ENCODE data around the gene DNAH14.
"Not testable (repeated sequence)": the region's sequence is repeated elsewhere in the genome, so short reads cannot be mapped to it uniquely, and the experiment has no call there.

DNAH14 gene

GRCh38 chr1:225152061-225152460 lies 222.6 kb downstream of the DNAH14 start:
- DNase-seq (ENCODE audit: low spot score), result no peak

GRCh38 chr1:225155555-225155954 lies 226.1 kb downstream of the DNAH14 start:
- no peak for DNase-seq (ENCODE audit: low spot score)

- no peak for DNase-seq (ENCODE audit: low spot score)
These were observed 226.8 kb downstream of the DNAH14 start for GRCh38 chr1:225156254-225156653.

- DNase-seq (ENCODE audit: low spot score), result no peak
These were observed 228.8 kb downstream of the DNAH14 start for GRCh38 chr1:225158291-225158690.

- no peak for DNase-seq (ENCODE audit: low spot score)
These were observed 230.3 kb downstream of the DNAH14 start for GRCh38 chr1:225159793-225160192.

GRCh38 chr1:225177409-225177808 lies 247.9 kb downstream of the DNAH14 start:
- not testable (repeated sequence) for DNase-seq (ENCODE audit: low spot score)

GRCh38 chr1:225179686-225180085 lies 250.2 kb downstream of the DNAH14 start:
- no peak for DNase-seq (ENCODE audit: low spot score)

- no peak for DNase-seq (ENCODE audit: low spot score)
These were observed 253.2 kb downstream of the DNAH14 start for GRCh38 chr1:225182716-225183115.

- no peak for DNase-seq (ENCODE audit: low spot score)
These were observed 261.8 kb downstream of the DNAH14 start for GRCh38 chr1:225191199-225191753.

GRCh38 chr1:225201447-225201846 lies 272.0 kb downstream of the DNAH14 start:
- no peak for DNase-seq (ENCODE audit: low spot score)

- no peak for DNase-seq (ENCODE audit: low spot score)
These were observed 278.3 kb downstream of the DNAH14 start for GRCh38 chr1:225207791-225208190.

- no peak for DNase-seq (ENCODE audit: low spot score)
These were observed 279.7 kb downstream of the DNAH14 start for GRCh38 chr1:225209153-225209552.

GRCh38 chr1:225210180-225210579 lies 280.7 kb downstream of the DNAH14 start:
- DNase-seq (ENCODE audit: low spot score), result not testable (repeated sequence)

- DNase-seq (ENCODE audit: low spot score), result not testable (repeated sequence)
These were observed 282.4 kb downstream of the DNAH14 start for GRCh38 chr1:225211694-225212442.

GRCh38 chr1:225224287-225224686 lies 294.8 kb downstream of the DNAH14 start:
- no peak for DNase-seq (ENCODE audit: low spot score)

- no peak for DNase-seq (ENCODE audit: low spot score)
These were observed 296.2 kb downstream of the DNAH14 start for GRCh38 chr1:225225681-225226080.

- DNase-seq (ENCODE audit: low spot score), result no peak
These were observed 299.4 kb downstream of the DNAH14 start for GRCh38 chr1:225228871-225229303.

- DNase-seq (ENCODE audit: low spot score), result not testable (repeated sequence)
These were observed 300.0 kb downstream of the DNAH14 start for GRCh38 chr1:225229429-225229828.

GRCh38 chr1:225230483-225230882 lies 301.0 kb downstream of the DNAH14 start:
- no peak for DNase-seq (ENCODE audit: low spot score)

GRCh38 chr1:225232930-225233329 lies 303.5 kb downstream of the DNAH14 start:
- not testable (repeated sequence) for DNase-seq (ENCODE audit: low spot score)

- no peak for DNase-seq (ENCODE audit: low spot score)
These were observed 313.1 kb downstream of the DNAH14 start for GRCh38 chr1:225242611-225243010.

GRCh38 chr1:225250432-225250831 lies 321.0 kb downstream of the DNAH14 start:
- DNase-seq (ENCODE audit: low spot score), result no peak

- DNase-seq (ENCODE audit: low spot score), result no peak
These were observed 323.7 kb downstream of the DNAH14 start for GRCh38 chr1:225253173-225253572.

- DNase-seq (ENCODE audit: low spot score), result no peak
These were observed 324.3 kb downstream of the DNAH14 start for GRCh38 chr1:225253784-225254183.
